Measurements from ENCODE around the gene MAPKAPK2. TPM values are rescaled to one million over a fixed set of nuclear protein-coding genes. Genes with fewer than 3 reads are reported as not detected.

The MAPKAPK2 gene
- total RNA-seq, 1 donor from 2014 or later = 93.8 TPM

DNA sequence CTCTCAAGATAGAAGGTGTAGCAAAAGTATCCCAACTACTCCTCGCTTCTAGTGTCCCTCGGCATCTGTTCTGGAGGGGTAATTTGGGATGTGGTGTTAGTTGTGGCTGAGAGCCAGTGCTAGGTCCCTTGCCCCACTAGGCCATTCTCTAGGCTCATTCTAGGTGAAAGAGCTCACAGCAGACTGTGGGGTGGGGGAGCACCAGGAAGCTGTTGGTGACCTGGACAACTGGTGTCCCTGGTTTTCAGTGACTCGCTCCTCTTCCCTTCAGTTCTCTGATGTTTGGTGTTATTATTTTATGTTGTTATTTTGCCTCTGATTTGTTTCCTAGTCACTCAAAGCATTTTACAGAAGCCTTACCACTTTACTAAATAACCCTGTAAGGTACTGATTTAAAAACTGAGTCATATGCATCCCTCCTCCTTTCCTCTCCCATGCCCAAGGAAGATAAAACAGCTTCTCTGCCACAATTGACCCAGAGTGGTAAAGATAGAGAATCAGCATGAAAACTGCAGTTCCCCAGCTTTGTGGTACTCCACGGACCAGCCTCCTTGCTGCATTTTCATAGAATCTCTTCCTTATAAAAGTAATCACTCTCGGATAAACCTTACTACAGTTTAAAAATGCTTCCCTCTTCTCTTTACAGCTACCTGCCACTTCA, 35.3 kb upstream of the MAPKAPK2 start:
- DNase-seq = no peak
- Mint-ChIP-seq H3K27ac (ENCODE audit: unreplicated experiment) (no peak overlapping the region), H3K4me3 (ENCODE audit: unreplicated experiment) (no peak overlapping the region), H3K4me1 (ENCODE audit: low read depth, unreplicated experiment) (no peaks in the 10 kb centered on the region), H3K9me3 (ENCODE audit: unreplicated experiment) (no peaks in the 10 kb centered on the region), H3K27me3 (ENCODE audit: unreplicated experiment) (no peaks in the 10 kb centered on the region), H3K36me3 (ENCODE audit: unreplicated experiment) (no peaks in the 10 kb centered on the region)
- TF ChIP-seq, protein P1, sequence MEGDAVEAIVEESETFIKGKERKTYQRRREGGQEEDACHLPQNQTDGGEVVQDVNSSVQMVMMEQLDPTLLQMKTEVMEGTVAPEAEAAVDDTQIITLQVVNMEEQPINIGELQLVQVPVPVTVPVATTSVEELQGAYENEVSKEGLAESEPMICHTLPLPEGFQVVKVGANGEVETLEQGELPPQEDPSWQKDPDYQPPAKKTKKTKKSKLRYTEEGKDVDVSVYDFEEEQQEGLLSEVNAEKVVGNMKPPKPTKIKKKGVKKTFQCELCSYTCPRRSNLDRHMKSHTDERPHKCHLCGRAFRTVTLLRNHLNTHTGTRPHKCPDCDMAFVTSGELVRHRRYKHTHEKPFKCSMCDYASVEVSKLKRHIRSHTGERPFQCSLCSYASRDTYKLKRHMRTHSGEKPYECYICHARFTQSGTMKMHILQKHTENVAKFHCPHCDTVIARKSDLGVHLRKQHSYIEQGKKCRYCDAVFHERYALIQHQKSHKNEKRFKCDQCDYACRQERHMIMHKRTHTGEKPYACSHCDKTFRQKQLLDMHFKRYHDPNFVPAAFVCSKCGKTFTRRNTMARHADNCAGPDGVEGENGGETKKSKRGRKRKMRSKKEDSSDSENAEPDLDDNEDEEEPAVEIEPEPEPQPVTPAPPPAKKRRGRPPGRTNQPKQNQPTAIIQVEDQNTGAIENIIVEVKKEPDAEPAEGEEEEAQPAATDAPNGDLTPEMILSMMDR (IDR thresholded peaks at IDR 0.05; ENCODE audit: partially characterized antibody, unreplicated experiment) = no peak

DNA sequence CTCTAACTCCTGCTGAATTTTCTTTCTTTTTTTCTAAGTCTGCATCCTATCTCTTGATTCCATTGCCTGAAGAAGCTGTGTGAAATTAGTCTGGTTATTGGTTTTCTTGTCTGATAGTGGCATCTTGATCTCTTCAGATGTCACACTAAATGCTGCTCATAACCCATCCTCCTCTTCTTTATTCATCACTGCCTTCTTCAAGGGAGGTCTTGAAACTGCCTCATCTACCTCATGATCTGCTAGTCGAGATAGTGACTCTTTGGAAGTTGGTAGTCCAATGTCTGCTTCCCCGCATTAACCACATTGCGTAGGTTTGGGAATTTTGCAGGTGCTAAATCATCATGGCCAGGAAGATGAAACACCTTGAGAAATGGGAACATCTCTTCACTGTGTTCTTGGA, 33.7 kb upstream of the MAPKAPK2 start:
- TF ChIP-seq, protein P1 (IDR thresholded peaks at IDR 0.05; ENCODE audit: partially characterized antibody, unreplicated experiment) = no peak
- H3K36me3 Mint-ChIP-seq (ENCODE audit: unreplicated experiment) = no peaks in the 10 kb centered on the region
- no peak for DNase-seq

DNA sequence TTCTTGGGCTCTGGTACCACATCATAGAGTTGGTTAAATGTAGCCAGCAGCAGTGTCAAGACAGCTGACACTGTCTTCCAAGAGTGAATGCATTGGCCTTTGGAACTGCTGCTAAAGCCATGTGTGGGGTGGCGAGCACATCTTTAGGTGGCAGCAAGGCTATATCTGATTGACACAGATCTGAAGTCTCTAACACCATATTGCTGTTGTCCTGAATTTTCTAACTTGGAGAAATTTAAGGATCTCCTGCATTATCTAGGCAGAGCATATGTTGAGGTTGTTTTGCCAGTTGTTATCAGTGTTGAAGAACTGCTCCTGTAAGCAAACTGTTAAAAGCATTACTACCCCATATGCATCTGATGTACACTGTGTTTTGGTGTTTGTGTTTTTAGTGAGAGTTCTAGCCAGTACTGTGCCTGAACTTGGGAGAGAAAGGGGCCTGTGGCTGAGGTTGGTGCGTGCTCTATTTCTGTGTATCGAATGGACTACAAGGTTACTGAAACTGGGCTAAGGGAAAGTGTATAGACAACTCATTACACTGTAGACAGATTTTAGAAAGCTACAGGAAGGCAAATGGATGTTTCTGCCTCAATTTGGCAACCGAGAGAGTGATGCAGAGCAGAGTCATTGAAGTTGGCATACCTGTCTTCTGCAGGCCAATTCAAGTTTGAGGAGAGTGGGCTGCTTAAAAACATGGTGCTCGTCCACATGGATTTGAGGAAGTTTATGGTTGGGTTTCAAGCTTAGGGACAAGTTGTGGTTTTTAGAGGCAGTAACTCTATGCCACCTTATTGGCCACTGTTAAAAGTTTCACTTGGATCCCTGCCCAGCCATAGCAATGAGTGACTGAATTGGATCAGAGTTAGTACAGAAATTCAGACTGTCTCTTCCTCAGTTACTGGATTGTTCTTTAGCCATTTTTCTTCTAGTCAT, 32.5 kb upstream of the MAPKAPK2 start:
- H3K27ac Mint-ChIP-seq (ENCODE audit: unreplicated experiment) = no peak overlapping the region
- H3K36me3 Mint-ChIP-seq (ENCODE audit: unreplicated experiment) = no peaks in the 10 kb centered on the region
- H3K4me1 Mint-ChIP-seq (ENCODE audit: low read depth, unreplicated experiment) = no peaks in the 10 kb centered on the region
- no peaks in the 10 kb centered on the region for H3K9me3 Mint-ChIP-seq (ENCODE audit: unreplicated experiment)
- TF ChIP-seq, protein P1 (IDR thresholded peaks at IDR 0.05; ENCODE audit: partially characterized antibody, unreplicated experiment) = no peak
- no peak for DNase-seq
- no peak overlapping the region for H3K4me3 Mint-ChIP-seq (ENCODE audit: unreplicated experiment)
- H3K27me3 Mint-ChIP-seq (ENCODE audit: unreplicated experiment) = peaks cover 3% of the 10 kb centered on the region

More for the DNA sequence above, 33.7 kb upstream of the MAPKAPK2 start:
- Mint-ChIP-seq H3K9me3 (ENCODE audit: unreplicated experiment) (no peaks in the 10 kb centered on the region), H3K27me3 (ENCODE audit: unreplicated experiment) (no peaks in the 10 kb centered on the region), H3K4me3 (ENCODE audit: unreplicated experiment) (no peak overlapping the region), H3K4me1 (ENCODE audit: low read depth, unreplicated experiment) (no peaks in the 10 kb centered on the region), H3K27ac (ENCODE audit: unreplicated experiment) (no peak overlapping the region)

DNA sequence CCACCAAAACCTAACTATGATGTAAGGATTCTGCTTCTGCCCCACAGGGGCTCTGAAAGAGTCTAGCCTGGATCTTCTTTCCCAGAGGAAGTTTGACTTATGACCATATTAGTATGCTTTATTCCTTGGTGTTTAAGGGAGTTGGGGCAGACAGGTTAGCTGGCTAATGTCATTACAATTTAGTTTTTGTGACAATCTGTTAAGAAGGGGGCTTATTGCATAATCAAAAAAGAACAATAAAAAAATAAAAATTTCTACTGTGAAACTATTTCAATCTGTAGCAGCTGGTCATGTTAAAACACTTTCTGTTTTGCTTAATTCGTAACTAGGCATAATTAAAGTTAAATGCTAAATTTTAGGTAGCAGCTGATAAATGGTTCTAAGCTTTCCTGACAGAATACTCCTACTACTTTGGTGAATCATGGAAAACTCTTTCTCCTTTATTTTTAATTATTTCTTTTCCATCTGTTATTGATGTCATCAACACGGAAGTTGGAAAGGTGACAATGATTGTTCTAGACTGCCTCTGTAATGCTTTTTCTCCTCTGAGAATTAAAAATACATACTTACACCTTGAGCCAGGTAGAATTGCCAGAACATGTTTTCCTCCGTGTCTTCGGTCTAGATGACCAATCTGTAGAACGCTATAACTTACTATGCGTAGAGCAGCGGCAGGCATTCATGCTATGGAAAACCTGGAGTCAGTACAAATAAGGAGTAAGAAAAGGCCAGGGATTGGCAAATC, 30.8 kb upstream of the MAPKAPK2 start:
- Mint-ChIP-seq H3K4me3 (ENCODE audit: unreplicated experiment) (no peak overlapping the region), H3K36me3 (ENCODE audit: unreplicated experiment) (no peaks in the 10 kb centered on the region), H3K27ac (ENCODE audit: unreplicated experiment) (no peak overlapping the region), H3K9me3 (ENCODE audit: unreplicated experiment) (no peaks in the 10 kb centered on the region), H3K27me3 (ENCODE audit: unreplicated experiment) (peaks cover 4% of the 10 kb centered on the region), H3K4me1 (ENCODE audit: low read depth, unreplicated experiment) (no peaks in the 10 kb centered on the region)
- TF ChIP-seq, protein P1 (IDR thresholded peaks at IDR 0.05; ENCODE audit: partially characterized antibody, unreplicated experiment) = no peak
- DNase-seq = no peak

All from glutamatergic neuron (in vitro differentiated cells).